Loucy (cell line): ENCODE data around the gene CLDN17.

Source experiments
- H2AFZ ChIP-seq: fragments of 200-600 bp; sonication (generic); 2 replicates; pipeline ENCODE4 v1.6.0; 2016; ENCODE audit warnings: antibody characterized with exemption, mild to moderate bottlenecking, low read length, moderate library complexity
- H3F3A ChIP-seq: fragments of 200-600 bp; 2 replicates; pipeline ENCODE4 v1.6.0; 2016; ENCODE audit warnings: antibody characterized with exemption, low read depth, mild to moderate bottlenecking
- H3K27me3 ChIP-seq: fragments of 200-600 bp; sonication (generic); 2 replicates; pipeline ENCODE4 v1.6.1; 2014; ENCODE audit warnings: low read length, mild to moderate bottlenecking; ENCODE audit not compliant: insufficient read depth, poor library complexity, severe bottlenecking
- H3K36me3 ChIP-seq: fragments of 200-600 bp; sonication (generic); 2 replicates; pipeline ENCODE4 v1.6.1; 2016; ENCODE audit warnings: low read length; ENCODE audit not compliant: insufficient read depth
- H3K4me1 ChIP-seq: fragments of 200-600 bp; sonication (generic); 2 replicates; pipeline ENCODE4 v1.5.1; 2014; ENCODE audit warnings: low read length, mild to moderate bottlenecking; ENCODE audit not compliant: insufficient read depth, poor library complexity, severe bottlenecking
- H3K4me2 ChIP-seq: fragments of 200-600 bp; sonication (generic); 2 replicates; pipeline ENCODE4 v1.6.0; 2014; ENCODE audit warnings: antibody characterized with exemption, low read length, low read depth, mild to moderate bottlenecking; ENCODE audit not compliant: poor library complexity, severe bottlenecking
- H3K4me3 ChIP-seq: fragments of 200-600 bp; sonication (generic); 2 replicates; pipeline ENCODE4 v1.5.1; 2014; ENCODE audit warnings: low read length, mild to moderate bottlenecking, mixed read lengths; ENCODE audit not compliant: poor library complexity, severe bottlenecking
- H3K79me2 ChIP-seq: fragments of 200-600 bp; sonication (generic); 2 replicates; pipeline ENCODE4 v1.6.1; 2014; ENCODE audit warnings: low read length; ENCODE audit not compliant: insufficient read depth
- H3K9ac ChIP-seq: fragments of 200-600 bp; sonication (generic); 2 replicates; pipeline ENCODE4 v1.6.0; 2014; ENCODE audit warnings: mild to moderate bottlenecking, low read depth, low read length, moderate library complexity; ENCODE audit not compliant: poor library complexity, severe bottlenecking
- H3K9me2 ChIP-seq: fragments of 200-600 bp; sonication (generic); replicated peaks from 2 replicates; pipeline ENCODE4 v1.6.1; 2016; ENCODE audit warnings: low read depth, low read length, mixed read lengths
- H3K9me3 ChIP-seq: fragments of 200-600 bp; sonication (generic); 2 replicates; pipeline ENCODE4 v1.6.1; 2014; ENCODE audit warnings: mild to moderate bottlenecking, antibody characterized with exemption, low read length, low read depth; ENCODE audit not compliant: insufficient read depth
- H4K20me1 ChIP-seq: fragments of 200-600 bp; sonication (generic); 2 replicates; pipeline ENCODE4 v1.6.0; 2014; ENCODE audit warnings: antibody characterized with exemption, low read length, mild to moderate bottlenecking; ENCODE audit not compliant: insufficient read depth, poor library complexity, severe bottlenecking
- CTCF ChIP-seq: fragments of 200-600 bp; sonication (generic); conservative IDR thresholded peaks from 2 replicates; pipeline ENCODE4 v1.5.1; 2014; ENCODE audit warnings: mild to moderate bottlenecking, antibody characterized with exemption, low read length
- EZH2phosphoT487 ChIP-seq: fragments of 200-600 bp; IDR thresholded peaks from 2 replicates; pipeline ENCODE4 v1.6.1; 2018; ENCODE audit warnings: antibody characterized with exemption, mild to moderate bottlenecking, moderate library complexity, borderline replicate concordance

CLDN17 gene

GRCh38 chr21:30146558-30147282 is 19.9 kb downstream of the CLDN17 start:
- Histone ChIP-seq H4K20me1 (no peaks in the 10 kb centered on the region), H3F3A (no peaks in the 10 kb centered on the region), H3K4me3 (no peak overlapping the region), H3K9me3 (no peaks in the 10 kb centered on the region), H3K36me3 (no peaks in the 10 kb centered on the region), H3K9ac (no peak overlapping the region), H2AFZ (no peak overlapping the region), H3K27me3 (no peaks in the 10 kb centered on the region), H3K4me1 (no peaks in the 10 kb centered on the region), H3K79me2 (no peaks in the 10 kb centered on the region), H3K4me2 (no peak overlapping the region), H3K9me2 (no peaks in the 10 kb centered on the region)
- TF ChIP-seq CTCF = no peak
- TF ChIP-seq EZH2phosphoT487 = no peak

GRCh38 chr21:30138483-30138882 is 28.1 kb downstream of the CLDN17 start:
- Histone ChIP-seq H3K9me3 (0 out of 2 replicates have a peak, but pooled peaks cover 2% of the 10 kb centered on the region), H3K36me3 (no peaks in the 10 kb centered on the region), H2AFZ (no peak overlapping the region), H4K20me1 (no peaks in the 10 kb centered on the region), H3K9ac (no peak overlapping the region), H3K79me2 (no peaks in the 10 kb centered on the region), H3F3A (no peaks in the 10 kb centered on the region), H3K4me2 (no peak overlapping the region), H3K4me3 (no peak overlapping the region), H3K9me2 (no peaks in the 10 kb centered on the region), H3K27me3 (no peaks in the 10 kb centered on the region), H3K4me1 (no peaks in the 10 kb centered on the region)
- no peak for TF ChIP-seq EZH2phosphoT487
- no peak for TF ChIP-seq CTCF

GRCh38 chr21:30129246-30129645 is 37.4 kb downstream of the CLDN17 start:
- TF ChIP-seq EZH2phosphoT487 = no peak
- TF ChIP-seq CTCF = no peak
- Histone ChIP-seq H3K4me2 (no peak overlapping the region), H3K9me3 (peaks cover 3% of the 10 kb centered on the region; the same call in 1 of the 2 replicates), H3K4me3 (no peak overlapping the region), H3K9me2 (no peaks in the 10 kb centered on the region), H4K20me1 (no peaks in the 10 kb centered on the region), H2AFZ (no peak overlapping the region), H3F3A (no peaks in the 10 kb centered on the region), H3K4me1 (no peaks in the 10 kb centered on the region), H3K9ac (no peak overlapping the region), H3K79me2 (no peaks in the 10 kb centered on the region), H3K27me3 (no peaks in the 10 kb centered on the region), H3K36me3 (no peaks in the 10 kb centered on the region)
